SK-N-SH (cell line): Measurements from ENCODE around the gene SURF1. TPM values are rescaled to one million over a fixed set of nuclear protein-coding genes. Genes with fewer than 3 reads are reported as not detected.
"Not testable (repeated sequence)": the region's sequence is repeated elsewhere in the genome, so short reads cannot be mapped to it uniquely, and the experiment has no call there.

Experiments used
- CTCF ChIA-PET: fragments of 300-600, 350-600 bp; formaldehyde crosslinking; extraction: SDS; loops from one replicate; lab custom pipeline; 2021; lab: Yijun Ruan, JAX
- POLR2A ChIA-PET: fragments of 350-600 bp; sonication (Branson Sonifier 250); formaldehyde crosslinking; extraction: SDS; loops from one replicate; lab custom pipeline; 2020; ENCODE audit warnings: antibody characterized with exemption, inconsistent platforms; lab: Yijun Ruan, JAX
- DNase-seq: peaks from one replicate; pipeline ENCODE4 v3.0.0; 2012
- H2AFZ ChIP-seq: fragments of 200-600 bp; sonication (generic); 2 replicates; pipeline ENCODE4 v1.8.1; 2016; ENCODE audit warnings: antibody characterized with exemption, mild to moderate bottlenecking, low read depth
- H3F3A ChIP-seq: fragments of 200-600 bp; sonication (generic); replicated peaks from 2 replicates; pipeline ENCODE3; 2016; ENCODE audit warnings: antibody characterized with exemption, mild to moderate bottlenecking; ENCODE audit not compliant: insufficient read depth
- H3K27ac ChIP-seq, 2 experiments: fragments of 200-500 bp in 1 of 2; fragments of 200-600 bp in 1 of 2; sonication (Bioruptor generic) in 1 of 2; sonication (generic), shearing (Covaris generic) in 1 of 2; 2 replicates each; pipeline versions ENCODE4 v1.5.1 to v1.6.1; 2014 to 2016; ENCODE audit warnings: low read depth in 2 of 2, inconsistent platforms in 1 of 2, low read length in 1 of 2, mild to moderate bottlenecking in 1 of 2, mixed read lengths in 1 of 2
- H3K27me3 ChIP-seq: fragments of 200-600 bp; sonication (generic), shearing (Covaris generic); 2 replicates; pipeline ENCODE4 v1.6.1; 2016; ENCODE audit warnings: mixed run types; ENCODE audit not compliant: insufficient read depth
- H3K36me3 ChIP-seq, 2 experiments: fragments of 200-500 bp in 1 of 2; fragments of 200-600 bp in 1 of 2; sonication (Bioruptor generic) in 1 of 2; sonication (generic) in 1 of 2; replicated peaks in 1 of 2; 2 replicates each; pipeline versions ENCODE3 to v1.5.1; 2014 to 2016; ENCODE audit warnings: low read length in 1 of 2, mild to moderate bottlenecking in 1 of 2; ENCODE audit not compliant: insufficient read depth in 2 of 2, control insufficient read depth in 1 of 2
- H3K4me1 ChIP-seq, 2 experiments: fragments of 200-500 bp in 1 of 2; fragments of 200-600 bp in 1 of 2; sonication (Bioruptor generic) in 1 of 2; sonication (generic), shearing (Covaris generic) in 1 of 2; 2 replicates each; pipeline versions ENCODE4 v1.5.1 to v1.6.1; 2014 to 2016; ENCODE audit warnings: low read depth in 1 of 2, low read length in 1 of 2, mixed run types in 1 of 2; ENCODE audit not compliant: insufficient read depth in 2 of 2, control insufficient read depth in 1 of 2
- H3K4me2 ChIP-seq: fragments of 200-600 bp; sonication (generic), shearing (Covaris generic); 2 replicates; pipeline ENCODE4 v1.6.1; 2017; ENCODE audit warnings: mixed run types
- H3K4me3 ChIP-seq, 2 experiments: fragments of 200-500 bp in 1 of 2; fragments of 200-600 bp in 1 of 2; sonication (Bioruptor generic) in 1 of 2; sonication (generic), shearing (Covaris generic) in 1 of 2; 2 replicates each; pipeline versions ENCODE4 v1.5.1 to v1.8.1; 2014 to 2016; ENCODE audit warnings: low read depth in 2 of 2, inconsistent platforms in 1 of 2, low read length in 1 of 2, mild to moderate bottlenecking in 1 of 2, mixed read lengths in 1 of 2, moderate library complexity in 1 of 2
- H3K79me2 ChIP-seq: fragments of 200-600 bp; sonication (generic); 2 replicates; pipeline ENCODE4 v1.8.1; 2017; ENCODE audit warnings: mild to moderate bottlenecking; ENCODE audit not compliant: insufficient read depth
- H3K9ac ChIP-seq: fragments of 200-600 bp; sonication (generic); 2 replicates; pipeline ENCODE4 v1.6.1; 2017; ENCODE audit warnings: mixed run types
- H3K9me2 ChIP-seq: fragments of 200-600 bp; sonication (generic); 2 replicates; pipeline ENCODE4 v1.6.1; 2017; ENCODE audit warnings: mixed run types
- H3K9me3 ChIP-seq: fragments of 200-600 bp; sonication (generic); 2 replicates; pipeline ENCODE4 v1.6.1; 2017; ENCODE audit warnings: mixed run types, mild to moderate bottlenecking, moderate library complexity
- H4K20me1 ChIP-seq: fragments of 200-600 bp; sonication (generic); 2 replicates; pipeline ENCODE4 v1.6.1; 2017; ENCODE audit warnings: mild to moderate bottlenecking, mixed run types; ENCODE audit not compliant: insufficient read depth
- CTCF ChIP-seq: fragments of 200-600 bp; sonication (generic); IDR thresholded peaks from 2 replicates; pipeline ENCODE4 v1.6.1; 2017; ENCODE audit warnings: antibody characterized with exemption, mild to moderate bottlenecking, moderate library complexity
- RAD21 ChIP-seq: IDR thresholded peaks from 2 replicates; pipeline ENCODE4 v1.6.1; 2012; ENCODE audit warnings: mild to moderate bottlenecking, low read length
- SMC3 ChIP-seq: IDR thresholded peaks from 2 replicates; pipeline ENCODE4 v1.6.1; 2012; ENCODE audit warnings: low read depth, low read length, improper control_type of control experiment
- USF1 ChIP-seq: IDR thresholded peaks from 2 replicates; pipeline ENCODE4 v1.4.0; 2012; ENCODE audit warnings: low read depth, borderline replicate concordance
- ZBTB33 ChIP-seq: IDR thresholded peaks from 2 replicates; pipeline ENCODE4 v1.4.0; 2012; ENCODE audit warnings: low read depth, borderline replicate concordance
- WGBS: methylation state at CpG from one replicate; pipeline ENCODE4 v1.1.6; 2017; ENCODE audit warnings: low lambda C conversion rate; 5-methylcytosine and 5-hydroxymethylcytosine counted together
- polyA plus RNA-seq, 3 experiments: library from polyadenylated mRNA; depleted of rRNA; stranded (reverse); fragments of >200 nt; gene quantifications; 2 replicates each; pipeline ENCODE4 v1.2.3, GENCODE V29; 2012
- TF ChIP-seq, protein P1 (sequence below): fragments of 150-350 bp; IDR thresholded peaks from 2 replicates; pipeline ENCODE4 v1.6.1; 2016; ENCODE audit warnings: mild to moderate bottlenecking, low read depth, low read length
- TF ChIP-seq, protein P2 (sequence below): fragments of 150-350 bp; IDR thresholded peaks from 2 replicates; pipeline ENCODE4 v1.6.1; 2017; ENCODE audit warnings: antibody characterized with exemption, low read length, low read depth, borderline replicate concordance
- TF ChIP-seq, protein P3 (sequence below): IDR thresholded peaks from 2 replicates; pipeline ENCODE4 v1.4.0; 2012; ENCODE audit warnings: low read depth

The SURF1 gene
- polyA plus RNA-seq, 1 of the 3 experiments (the other 2 are of a cell fraction) = 103 TPM

- TF ChIP-seq CTCF (no peak), USF1 (no peak), RAD21 (no peak), SMC3 (no peak)
Measured at GRCh38 chr9:133394687-133395271, 38.5 kb upstream of the SURF1 start (continued).

GRCh38 chr9:133393399-133393798 lies 37.1 kb upstream of the SURF1 start:
- no peaks in the 10 kb centered on the region for H3K79me2 ChIP-seq
- H3K9ac ChIP-seq = no peak overlapping the region
- no peaks in the 10 kb centered on the region for H3F3A ChIP-seq
- TF ChIP-seq, protein P1, sequence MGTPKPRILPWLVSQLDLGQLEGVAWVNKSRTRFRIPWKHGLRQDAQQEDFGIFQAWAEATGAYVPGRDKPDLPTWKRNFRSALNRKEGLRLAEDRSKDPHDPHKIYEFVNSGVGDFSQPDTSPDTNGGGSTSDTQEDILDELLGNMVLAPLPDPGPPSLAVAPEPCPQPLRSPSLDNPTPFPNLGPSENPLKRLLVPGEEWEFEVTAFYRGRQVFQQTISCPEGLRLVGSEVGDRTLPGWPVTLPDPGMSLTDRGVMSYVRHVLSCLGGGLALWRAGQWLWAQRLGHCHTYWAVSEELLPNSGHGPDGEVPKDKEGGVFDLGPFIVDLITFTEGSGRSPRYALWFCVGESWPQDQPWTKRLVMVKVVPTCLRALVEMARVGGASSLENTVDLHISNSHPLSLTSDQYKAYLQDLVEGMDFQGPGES = no peak
- TF ChIP-seq ZBTB33 (no peak), RAD21 (no peak)
- TF ChIP-seq, protein P2, sequence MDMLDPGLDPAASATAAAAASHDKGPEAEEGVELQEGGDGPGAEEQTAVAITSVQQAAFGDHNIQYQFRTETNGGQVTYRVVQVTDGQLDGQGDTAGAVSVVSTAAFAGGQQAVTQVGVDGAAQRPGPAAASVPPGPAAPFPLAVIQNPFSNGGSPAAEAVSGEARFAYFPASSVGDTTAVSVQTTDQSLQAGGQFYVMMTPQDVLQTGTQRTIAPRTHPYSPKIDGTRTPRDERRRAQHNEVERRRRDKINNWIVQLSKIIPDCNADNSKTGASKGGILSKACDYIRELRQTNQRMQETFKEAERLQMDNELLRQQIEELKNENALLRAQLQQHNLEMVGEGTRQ = no peak
- TF ChIP-seq, protein P3, sequence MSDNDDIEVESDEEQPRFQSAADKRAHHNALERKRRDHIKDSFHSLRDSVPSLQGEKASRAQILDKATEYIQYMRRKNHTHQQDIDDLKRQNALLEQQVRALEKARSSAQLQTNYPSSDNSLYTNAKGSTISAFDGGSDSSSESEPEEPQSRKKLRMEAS = no peak
- H3K36me3 ChIP-seq = no peaks in the 10 kb centered on the region
- no peaks in the 10 kb centered on the region for H4K20me1 ChIP-seq
- no peaks in the 10 kb centered on the region for H3K9me3 ChIP-seq
- no peak overlapping the region for H2AFZ ChIP-seq
- H3K4me2 ChIP-seq = no peak overlapping the region
- no peak overlapping the region for H3K27ac ChIP-seq
- H3K4me3 ChIP-seq = no peak overlapping the region
- no peaks in the 10 kb centered on the region for H3K4me1 ChIP-seq
- ChIA-PET CTCF (interaction anchor here (1.0 kb wide), 1 partner anchor 17 kb away, joined by 3 read pairs; no protein-coding TSS in a partner anchor), POLR2A (no interaction called here)
- DNase-seq = no peak
- no peaks in the 10 kb centered on the region for H3K27me3 ChIP-seq
- H3K9me2 ChIP-seq = no peaks in the 10 kb centered on the region
- WGBS = 45% methylated on average over 3 of the region's 3 CpGs

- H3K36me3 ChIP-seq, H3K9me3 ChIP-seq, H3K4me1 ChIP-seq, H3F3A ChIP-seq, H3K4me2 ChIP-seq, H3K79me2 ChIP-seq, POLR2A ChIA-PET, H3K9me2 ChIP-seq, H3K27me3 ChIP-seq, CTCF ChIA-PET, DNase-seq, H3K27ac ChIP-seq, H4K20me1 ChIP-seq, H3K4me3 ChIP-seq, H2AFZ ChIP-seq, H3K9ac ChIP-seq: not testable (repeated sequence)
- WGBS = 80% methylated on average over 3 of the region's 3 CpGs
Measured at GRCh38 chr9:133392308-133392707, 36.0 kb upstream of the SURF1 start.

DNA sequence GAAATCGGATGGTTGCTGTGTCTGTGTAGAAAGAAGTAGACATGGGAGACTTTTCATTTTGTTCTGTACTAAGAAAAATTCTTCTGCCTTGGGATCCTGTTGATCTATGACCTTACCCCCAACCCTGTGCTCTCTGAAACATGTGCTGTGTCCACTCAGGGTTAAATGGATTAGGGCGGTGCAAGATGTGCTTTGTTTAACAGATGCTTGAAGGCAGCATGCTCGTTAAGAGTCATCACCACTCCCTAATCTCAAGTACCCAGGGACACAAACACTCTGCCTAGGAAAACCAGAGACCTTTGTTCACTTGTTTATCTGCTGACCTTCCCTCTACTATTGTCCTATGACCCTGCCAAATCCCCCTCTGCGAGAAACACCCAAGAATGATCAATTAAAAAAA lies 35.2 kb upstream of the SURF1 start:
- DNase-seq, H3K79me2 ChIP-seq, H3F3A ChIP-seq, H3K9me2 ChIP-seq, H3K4me3 ChIP-seq, H3K4me2 ChIP-seq, H3K27ac ChIP-seq, H4K20me1 ChIP-seq, H3K9ac ChIP-seq, H3K9me3 ChIP-seq, H2AFZ ChIP-seq, H3K4me1 ChIP-seq, POLR2A ChIA-PET, H3K27me3 ChIP-seq, H3K36me3 ChIP-seq, CTCF ChIA-PET: not testable (repeated sequence)
- WGBS = 8% methylated on average over 1 of the region's 4 CpGs
